Neuron (in vitro differentiated cells): ENCODE data around the gene ITCH.

Source experiments
- H2AFZ ChIP-seq: one replicate; pipeline ENCODE4 v1.6.1; 2013; ENCODE audit warnings: low read depth, mild to moderate bottlenecking, inconsistent platforms, low read length, moderate library complexity
- H3K27me3 ChIP-seq: one replicate; pipeline ENCODE4 v1.6.1; 2013; ENCODE audit warnings: low read length; ENCODE audit not compliant: insufficient read depth
- H3K36me3 ChIP-seq: one replicate; pipeline ENCODE4 v1.6.1; 2013; ENCODE audit warnings: low read length; ENCODE audit not compliant: insufficient read depth
- H3K4me1 ChIP-seq: one replicate; pipeline ENCODE4 v1.6.1; 2013; ENCODE audit warnings: low read length; ENCODE audit not compliant: insufficient read depth
- H3K4me3 ChIP-seq: 2 replicates; pipeline ENCODE4 v1.5.1; 2013; ENCODE audit warnings: mild to moderate bottlenecking, low read length, moderate library complexity
- H3K9me3 ChIP-seq: one replicate; pipeline ENCODE4 v1.6.1; 2013; ENCODE audit warnings: low read length

Gene ITCH

DNA sequence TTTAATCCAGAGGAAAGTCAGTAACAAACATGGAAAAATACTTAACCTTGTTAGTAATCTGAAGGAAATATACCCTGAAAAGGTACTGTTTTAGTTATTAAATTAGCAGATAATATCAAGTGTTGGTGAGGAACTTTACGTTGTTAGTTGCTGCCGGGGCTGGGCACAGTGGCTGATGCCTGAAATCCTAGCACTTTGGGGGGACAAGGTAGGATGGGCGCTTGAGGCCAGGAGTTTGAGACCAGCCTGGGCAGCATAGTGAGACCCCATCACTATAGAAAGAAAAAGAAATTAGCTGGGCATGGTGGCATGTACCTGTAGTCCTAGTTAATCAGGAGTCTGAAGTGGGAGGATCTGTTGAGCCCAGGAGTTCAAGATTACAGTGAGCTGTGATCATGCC is 80.5 kb downstream of the ITCH start:
- peaks cover 81% of the 10 kb centered on the region for H3K36me3 ChIP-seq

DNA sequence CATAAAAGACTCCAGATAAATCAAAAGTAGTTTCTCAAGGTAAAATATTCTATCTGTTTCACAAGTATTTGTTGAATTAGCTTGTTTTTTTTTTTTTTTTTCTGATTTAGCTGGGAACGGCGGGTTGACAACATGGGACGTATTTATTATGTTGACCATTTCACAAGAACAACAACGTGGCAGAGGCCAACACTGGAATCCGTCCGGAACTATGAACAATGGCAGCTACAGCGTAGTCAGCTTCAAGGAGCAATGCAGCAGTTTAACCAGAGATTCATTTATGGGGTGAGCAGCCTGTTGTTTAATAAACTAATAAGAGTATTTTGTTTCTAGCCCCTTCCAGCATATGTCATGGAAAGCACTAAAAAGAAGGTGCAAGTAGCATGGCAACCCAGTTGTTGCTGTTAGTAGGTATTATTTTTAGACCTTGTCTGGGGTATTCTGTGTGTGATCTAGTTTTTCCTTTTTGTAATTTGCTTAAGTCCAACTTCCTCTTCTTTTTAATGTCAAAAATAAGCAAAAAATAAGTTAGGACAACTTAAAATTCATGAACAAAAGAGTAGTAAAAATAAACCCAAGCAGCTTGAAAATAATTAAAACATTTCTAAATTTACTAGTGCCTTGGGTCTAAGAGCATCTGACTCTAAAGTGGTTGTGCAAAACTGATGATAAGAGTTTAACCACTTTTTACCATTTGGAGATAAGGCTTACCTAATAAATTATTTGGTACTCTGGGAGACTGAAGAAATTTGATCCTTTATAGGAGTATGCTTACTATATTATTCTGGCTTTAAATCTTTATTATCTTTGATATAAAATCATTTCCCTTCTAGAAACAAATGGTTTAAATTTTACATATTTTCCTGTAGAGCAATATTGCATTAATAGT is 82.3 kb downstream of the ITCH start:
- Histone ChIP-seq H3K4me1 (no peaks in the 10 kb centered on the region), H3K4me3 (no peak overlapping the region), H3K9me3 (no peaks in the 10 kb centered on the region), H3K36me3 (peaks cover 80% of the 10 kb centered on the region), H3K27me3 (no peaks in the 10 kb centered on the region), H2AFZ (no peak overlapping the region)

More for the DNA sequence above, 80.5 kb downstream of the ITCH start:
- no peaks in the 10 kb centered on the region for H3K4me1 ChIP-seq
- no peaks in the 10 kb centered on the region for H3K27me3 ChIP-seq
- H3K9me3 ChIP-seq: no peaks in the 10 kb centered on the region
- H2AFZ ChIP-seq: no peak overlapping the region
- H3K4me3 ChIP-seq: no peak overlapping the region

DNA sequence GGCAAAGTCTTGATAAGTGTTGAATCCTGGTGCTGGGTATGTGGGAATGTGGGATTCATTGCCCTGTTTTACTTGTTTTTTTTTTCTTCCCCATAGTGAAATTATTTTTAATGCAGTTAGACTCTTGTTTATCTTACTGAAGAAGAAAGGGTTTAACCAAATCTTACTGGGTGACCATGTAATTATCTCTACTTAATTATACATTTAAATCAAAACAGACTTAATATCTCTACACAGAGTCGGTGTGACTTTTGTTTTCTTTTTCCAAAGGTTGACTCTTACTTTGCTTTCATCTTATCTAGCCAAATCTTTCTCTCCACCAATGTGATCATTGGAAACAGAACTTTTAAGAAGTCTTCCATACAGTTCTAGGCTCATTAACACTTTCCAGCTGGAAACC is 85.4 kb downstream of the ITCH start:
- H3K4me1 ChIP-seq: no peaks in the 10 kb centered on the region
- H3K4me3 ChIP-seq: no peak overlapping the region
- no peak overlapping the region for H2AFZ ChIP-seq
- H3K9me3 ChIP-seq: no peaks in the 10 kb centered on the region
- no peaks in the 10 kb centered on the region for H3K27me3 ChIP-seq
- H3K36me3 ChIP-seq: peaks cover 86% of the 10 kb centered on the region

DNA sequence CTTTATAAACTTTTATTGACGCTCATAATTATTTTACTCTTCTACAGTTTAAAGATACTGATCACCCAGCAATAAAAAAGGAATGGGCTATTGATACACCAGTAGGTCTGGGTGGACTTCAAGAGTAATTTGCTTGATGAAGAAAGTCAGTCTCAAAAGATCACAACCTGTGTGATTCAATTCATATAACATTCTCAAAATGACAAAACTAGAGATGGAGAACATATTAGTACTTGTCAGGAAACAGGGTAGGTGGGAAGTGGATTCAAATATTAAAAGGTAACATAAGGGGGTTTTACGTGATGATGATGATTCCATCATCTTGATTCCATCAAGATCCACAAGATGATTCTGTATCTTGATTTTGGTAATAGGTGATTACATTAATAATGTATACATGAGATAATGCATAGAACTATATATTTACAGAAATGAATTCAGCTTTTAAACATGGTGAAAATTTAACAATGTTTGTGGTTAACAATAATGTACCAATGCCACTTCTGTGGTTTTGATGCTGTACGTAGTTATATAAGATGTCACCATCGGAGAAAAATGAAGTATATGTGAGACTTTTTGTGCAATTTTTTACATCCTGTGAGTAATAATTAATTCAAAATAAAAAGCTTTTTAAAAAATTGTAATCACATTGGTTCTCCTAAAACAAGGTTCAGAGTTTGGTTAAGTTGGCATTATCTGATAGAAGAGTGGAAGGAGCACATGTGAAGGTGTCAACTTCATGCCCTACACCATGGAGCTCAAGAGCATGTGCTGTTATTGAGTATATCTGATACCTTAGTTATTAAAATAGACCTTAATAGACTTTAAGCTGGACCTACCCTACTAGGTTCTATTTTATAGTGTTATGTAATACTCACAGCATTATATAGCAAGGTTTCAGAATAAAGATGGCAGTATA is 86.9 kb downstream of the ITCH start:
- H3K27me3 ChIP-seq: no peaks in the 10 kb centered on the region
- peaks cover 73% of the 10 kb centered on the region for H3K36me3 ChIP-seq
- H3K4me3 ChIP-seq: no peak overlapping the region
- no peaks in the 10 kb centered on the region for H3K4me1 ChIP-seq
- no peaks in the 10 kb centered on the region for H3K9me3 ChIP-seq
- no peak overlapping the region for H2AFZ ChIP-seq

DNA sequence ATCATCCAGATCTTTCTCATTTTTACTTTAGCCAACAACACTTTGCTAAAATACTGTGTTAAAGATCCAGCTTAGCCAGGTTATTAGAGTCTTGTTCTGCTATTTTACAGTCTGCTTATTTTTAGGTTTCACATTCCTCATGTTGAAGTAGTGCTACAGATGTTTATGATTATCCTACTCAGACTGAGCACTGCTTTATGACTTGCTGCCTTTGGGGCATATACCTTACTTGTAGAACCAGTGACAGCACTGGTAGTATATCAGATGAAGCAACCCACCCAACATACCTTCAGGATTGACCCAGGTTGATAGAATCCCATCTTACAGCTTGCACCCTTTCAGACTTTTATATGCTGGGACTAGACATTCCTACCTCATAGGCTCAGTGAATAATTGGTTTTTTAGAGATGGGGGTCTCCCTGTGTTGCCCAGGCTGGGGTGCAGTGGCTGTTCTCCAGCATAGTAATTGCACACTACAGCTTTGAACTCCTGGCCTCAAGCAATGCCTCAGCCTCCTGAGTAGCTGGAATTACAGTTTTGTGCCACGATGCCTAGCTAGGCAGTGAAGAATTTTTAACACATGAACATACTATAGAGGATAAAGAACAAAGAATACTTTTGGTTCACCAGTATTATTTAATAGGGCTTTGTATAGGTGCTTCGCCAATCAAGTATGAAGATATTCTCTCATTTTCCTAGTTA is 89.4 kb downstream of the ITCH start:
- Histone ChIP-seq H3K9me3 (no peaks in the 10 kb centered on the region), H2AFZ (no peak overlapping the region), H3K4me3 (no peak overlapping the region), H3K4me1 (no peaks in the 10 kb centered on the region), H3K36me3 (peaks cover 60% of the 10 kb centered on the region), H3K27me3 (no peaks in the 10 kb centered on the region)

DNA sequence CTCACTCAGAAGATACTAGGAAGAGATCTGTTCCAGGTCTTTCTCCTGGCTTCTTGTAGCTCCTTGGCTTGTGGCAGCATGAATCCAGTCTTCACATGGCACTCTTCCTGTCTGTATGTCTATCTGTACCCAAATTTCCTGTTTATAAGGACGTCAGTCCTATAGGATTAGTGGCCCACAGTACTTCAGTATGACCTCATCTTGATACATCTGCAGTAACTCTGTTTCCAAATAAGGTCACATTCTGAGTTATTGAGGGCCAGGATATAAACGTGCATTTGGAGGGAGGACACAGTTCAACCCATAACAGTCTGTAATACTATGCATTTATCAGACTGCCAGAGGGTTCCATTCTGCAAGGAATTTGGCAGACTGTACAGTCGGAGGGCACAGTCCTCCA is 95.6 kb downstream of the ITCH start:
- peaks cover 61% of the 10 kb centered on the region for H3K36me3 ChIP-seq
- no peak overlapping the region for H2AFZ ChIP-seq
- no peaks in the 10 kb centered on the region for H3K27me3 ChIP-seq
- H3K4me3 ChIP-seq: no peak overlapping the region
- H3K9me3 ChIP-seq: no peaks in the 10 kb centered on the region
- no peaks in the 10 kb centered on the region for H3K4me1 ChIP-seq

DNA sequence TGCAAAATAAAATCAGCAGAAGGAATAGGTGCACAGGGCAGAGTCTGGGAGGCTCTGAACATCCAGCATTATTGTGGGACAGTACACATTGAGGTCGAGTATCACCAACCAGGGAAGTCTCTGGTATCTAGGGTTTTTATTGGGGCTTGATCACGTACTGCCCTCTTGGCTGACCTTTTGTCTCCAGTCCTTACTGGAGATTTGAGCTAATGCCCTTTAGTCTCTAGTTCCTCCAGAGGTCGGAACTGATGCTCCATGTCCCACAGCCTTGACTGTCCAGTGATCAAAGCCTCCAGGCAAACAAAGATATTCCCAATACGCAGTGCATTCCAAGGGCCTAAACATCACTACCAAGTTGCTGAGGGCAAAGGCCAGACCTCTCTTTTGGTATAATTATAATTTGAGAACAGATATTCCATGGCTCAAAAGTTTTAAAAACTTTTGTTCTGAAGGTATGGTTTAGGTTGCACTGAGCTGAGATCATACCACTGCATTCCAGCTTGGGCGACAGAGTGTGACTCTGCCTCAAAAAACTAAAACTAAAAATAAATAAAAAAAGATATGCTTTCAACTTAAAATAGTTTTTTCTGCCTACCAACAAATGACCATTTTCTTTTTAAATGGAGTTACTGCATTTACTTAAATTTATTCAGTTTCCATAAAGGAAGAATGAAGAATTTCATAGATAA is 96.3 kb downstream of the ITCH start:
- H2AFZ ChIP-seq: no peak overlapping the region
- no peaks in the 10 kb centered on the region for H3K9me3 ChIP-seq
- H3K27me3 ChIP-seq: no peaks in the 10 kb centered on the region
- no peak overlapping the region for H3K4me3 ChIP-seq
- H3K4me1 ChIP-seq: no peaks in the 10 kb centered on the region
- peaks cover 63% of the 10 kb centered on the region for H3K36me3 ChIP-seq

DNA sequence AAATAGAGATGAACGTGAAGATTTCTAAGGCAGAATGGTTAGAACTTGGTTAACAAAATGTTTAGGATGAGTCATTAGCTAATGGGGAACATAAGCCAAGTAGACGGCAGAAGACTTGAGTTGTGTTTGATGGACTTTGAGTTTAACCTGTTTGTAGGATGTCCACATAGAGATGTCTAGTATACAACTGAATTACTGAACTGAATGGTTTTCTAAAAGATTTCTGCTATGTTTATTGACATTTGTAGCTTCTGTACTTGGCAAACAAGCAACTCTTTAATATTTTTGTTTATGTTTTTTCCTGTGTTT is 98.7 kb downstream of the ITCH start:
- Histone ChIP-seq H3K4me1 (no peaks in the 10 kb centered on the region), H3K9me3 (no peaks in the 10 kb centered on the region), H3K36me3 (peaks cover 67% of the 10 kb centered on the region), H3K4me3 (no peak overlapping the region), H2AFZ (no peak overlapping the region), H3K27me3 (no peaks in the 10 kb centered on the region)

DNA sequence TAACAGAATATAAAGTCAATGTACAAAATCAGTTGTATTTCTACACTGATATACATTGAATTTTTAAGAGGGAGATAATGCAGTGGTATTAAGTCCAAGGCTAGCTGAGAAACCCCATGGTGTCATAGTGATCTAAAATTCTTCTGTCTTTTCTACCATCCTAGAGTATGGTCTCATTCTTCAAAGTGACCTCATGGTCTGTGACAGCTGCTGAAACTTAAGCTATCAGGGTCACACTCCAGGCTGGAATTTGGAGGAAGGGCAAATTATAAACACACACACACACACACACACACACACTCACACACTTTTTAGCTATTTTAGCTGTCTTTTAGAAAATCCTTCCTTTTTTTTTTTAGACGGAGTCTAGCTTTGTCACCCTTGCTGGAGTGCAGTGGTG is 105.9 kb downstream of the ITCH start:
- H3K4me1 ChIP-seq: no peaks in the 10 kb centered on the region
- H3K36me3 ChIP-seq: peaks cover 36% of the 10 kb centered on the region
- H3K4me3 ChIP-seq: no peak overlapping the region
- no peak overlapping the region for H2AFZ ChIP-seq
- no peaks in the 10 kb centered on the region for H3K9me3 ChIP-seq
- no peaks in the 10 kb centered on the region for H3K27me3 ChIP-seq

DNA sequence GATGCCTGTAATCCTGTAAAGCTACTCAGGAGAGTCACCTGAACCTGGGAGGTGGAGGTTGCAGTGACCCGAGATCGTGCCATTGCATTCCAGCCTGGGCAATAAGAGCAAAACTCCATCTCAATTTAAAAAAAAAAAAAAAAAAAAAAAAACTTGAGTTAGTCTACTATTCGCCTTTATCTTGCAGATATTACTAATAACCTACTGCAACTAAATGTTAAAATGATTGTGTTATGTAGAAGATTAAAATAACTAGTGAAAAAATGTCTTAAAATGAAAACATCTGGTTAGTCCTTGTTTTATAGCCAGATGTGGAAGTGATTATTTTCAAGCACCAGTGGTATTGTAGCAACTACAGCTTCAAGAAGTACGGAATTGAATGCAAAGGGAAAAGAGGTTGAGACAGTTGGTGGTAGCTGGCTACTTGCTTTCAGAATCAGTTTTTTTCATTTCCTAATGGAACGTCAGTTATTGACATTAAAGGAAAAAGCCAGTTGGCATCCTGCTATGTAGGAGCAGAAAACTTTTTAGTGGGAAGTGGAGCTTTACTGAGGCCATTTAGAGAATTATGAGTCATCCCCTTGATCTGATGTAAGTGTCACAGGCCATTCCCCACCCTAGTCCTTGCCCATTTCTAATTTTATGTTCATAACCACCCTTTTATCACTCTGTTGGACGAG is 109.3 kb downstream of the ITCH start:
- no peak overlapping the region for H2AFZ ChIP-seq
- peaks cover 38% of the 10 kb centered on the region for H3K36me3 ChIP-seq
- no peak overlapping the region for H3K4me3 ChIP-seq
- no peaks in the 10 kb centered on the region for H3K9me3 ChIP-seq
- no peaks in the 10 kb centered on the region for H3K27me3 ChIP-seq
- H3K4me1 ChIP-seq: no peaks in the 10 kb centered on the region

DNA sequence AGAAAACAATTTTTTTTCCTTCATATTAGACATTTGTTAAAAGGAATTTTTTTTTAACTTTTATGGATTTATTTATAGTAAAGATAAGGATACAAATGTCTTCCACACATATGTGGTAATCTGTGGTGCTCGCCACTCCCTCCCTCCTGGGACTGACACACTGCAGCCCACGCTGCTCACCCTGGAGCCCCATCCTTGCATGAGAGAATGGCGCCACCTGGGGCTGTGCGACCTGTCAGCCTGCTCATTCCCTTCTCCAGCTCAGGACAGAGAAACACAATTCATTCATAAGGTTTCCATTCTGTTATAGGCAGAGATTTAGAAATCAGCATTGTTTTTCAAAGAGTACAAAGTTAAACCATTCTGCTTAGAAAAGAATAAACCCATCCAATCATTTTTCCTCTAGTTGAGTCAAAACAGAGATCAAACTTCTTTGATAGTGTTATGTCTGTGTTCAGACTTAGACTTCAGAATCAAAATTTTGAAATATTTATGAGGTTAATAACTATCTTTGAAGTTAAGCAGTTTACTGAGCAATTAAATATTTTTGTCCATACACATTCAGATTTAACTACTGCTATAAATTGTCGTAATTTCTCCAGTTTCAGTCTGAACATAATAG is 110.3 kb downstream of the ITCH start:
- Histone ChIP-seq H3K36me3 (peaks cover 46% of the 10 kb centered on the region), H3K27me3 (no peaks in the 10 kb centered on the region), H3K4me1 (no peaks in the 10 kb centered on the region), H2AFZ (no peak overlapping the region), H3K9me3 (no peaks in the 10 kb centered on the region), H3K4me3 (no peak overlapping the region)
